KMS-11 (cell line): ENCODE results near the gene ANGPTL4.
A peak's percentile ranks its signal among the peaks of the same experiment; 100 is the strongest.

Experiments used
- H2AFZ ChIP-seq: fragments of 200-600 bp; sonication (generic); 2 replicates; pipeline ENCODE4 v1.6.1; 2016; ENCODE audit warnings: antibody characterized with exemption, mixed run types, low read depth
- H3K27ac ChIP-seq: fragments of 200-600 bp; sonication (generic); 2 replicates; pipeline ENCODE4 v1.6.1; 2016; ENCODE audit warnings: mild to moderate bottlenecking, mixed run types
- H3K27me3 ChIP-seq: fragments of 200-600 bp; sonication (generic); 2 replicates; pipeline ENCODE4 v1.6.1; 2017; ENCODE audit warnings: mild to moderate bottlenecking, low read depth, mixed run types, moderate library complexity; ENCODE audit not compliant: insufficient read depth
- H3K36me3 ChIP-seq: fragments of 200-600 bp; sonication (generic); 2 replicates; pipeline ENCODE4 v1.6.1; 2017; ENCODE audit warnings: mild to moderate bottlenecking, mixed run types; ENCODE audit not compliant: insufficient read depth
- H3K4me1 ChIP-seq: fragments of 200-600 bp; sonication (generic); 2 replicates; pipeline ENCODE4 v1.6.1; 2016; ENCODE audit warnings: mild to moderate bottlenecking, low read depth, mixed run types; ENCODE audit not compliant: poor library complexity, severe bottlenecking
- H3K4me2 ChIP-seq: fragments of 200-600 bp; sonication (generic); 2 replicates; pipeline ENCODE4 v1.7.0; 2016; ENCODE audit warnings: mild to moderate bottlenecking, mixed run types
- H3K4me3 ChIP-seq: fragments of 200-600 bp; sonication (generic); IDR thresholded peaks from 2 replicates; pipeline ENCODE4 v1.6.1; 2017; ENCODE audit warnings: low read depth, low read length, mixed read lengths; ENCODE audit not compliant: insufficient read depth
- H3K79me2 ChIP-seq: fragments of 200-600 bp; sonication (generic); 2 replicates; pipeline ENCODE4 v1.6.1; 2016; ENCODE audit warnings: low read depth, mixed run types; ENCODE audit not compliant: insufficient read depth
- H3K9ac ChIP-seq: fragments of 200-600 bp; sonication (generic); 2 replicates; pipeline ENCODE4 v1.6.1; 2016; ENCODE audit warnings: mild to moderate bottlenecking, mixed run types
- H4K20me1 ChIP-seq: fragments of 200-600 bp; sonication (generic); 2 replicates; pipeline ENCODE4 v1.6.1; 2016; ENCODE audit warnings: mild to moderate bottlenecking, mixed run types; ENCODE audit not compliant: insufficient read depth
- CTCF ChIP-seq: fragments of 200-600 bp; sonication (generic); conservative IDR thresholded peaks from 2 replicates; pipeline ENCODE4 v1.6.1; 2017; ENCODE audit warnings: low read depth, mild to moderate bottlenecking, antibody characterized with exemption, low read length, moderate library complexity, mixed read lengths

The ANGPTL4 gene

GRCh38 chr19:8387688-8388611 lies 24.0 kb downstream of the ANGPTL4 start:
- Histone ChIP-seq H3K4me2 (no peak overlapping the region), H3K27me3 (no peaks in the 10 kb centered on the region), H2AFZ (no peak overlapping the region), H3K36me3 (no peaks in the 10 kb centered on the region), H3K4me1 (peaks cover 12% of the 10 kb centered on the region), H3K4me3 (no peak overlapping the region), H3K27ac (no peak overlapping the region), H3K79me2 (peaks cover 8% of the 10 kb centered on the region; the same call in 1 of the 2 replicates), H3K9ac (no peak overlapping the region), H4K20me1 (no peaks in the 10 kb centered on the region)
- TF ChIP-seq CTCF, result no peak

- Histone ChIP-seq H3K9ac (no peak overlapping the region), H3K4me3 (no peak overlapping the region)
Measured at GRCh38 chr19:8388612-8388958, 24.6 kb downstream of the ANGPTL4 start.

GRCh38 chr19:8389891-8390616 lies 26.1 kb downstream of the ANGPTL4 start, which contains the start of gene RAB11B:
RAB11B (plus strand) TSS chr19:8390360; CDS start chr19:8390417, 57 bp downstream.
- Histone ChIP-seq H3K79me2 (peaks cover 11% of the 10 kb centered on the region; the same call in 1 of the 2 replicates), H2AFZ (peak within 1 kb of the TSS; percentile 91), H3K36me3 (no peaks in the 10 kb centered on the region), H4K20me1 (no peaks in the 10 kb centered on the region), H3K4me3 (no peak within 1 kb of the TSS), H3K27ac (peak within 1 kb of the TSS; percentile 94), H3K4me1 (peaks cover 12% of the 10 kb centered on the region), H3K9ac (peak within 1 kb of the TSS; percentile 91), H3K4me2 (peak within 1 kb of the TSS; percentile 68), H3K27me3 (no peaks in the 10 kb centered on the region)
- TF ChIP-seq CTCF, result no peak

More at GRCh38 chr19:8388612-8388958, 24.6 kb downstream of the ANGPTL4 start:
- Histone ChIP-seq H4K20me1 (no peaks in the 10 kb centered on the region), H3K27me3 (no peaks in the 10 kb centered on the region), H3K79me2 (peaks cover 11% of the 10 kb centered on the region; the same call in 1 of the 2 replicates), H2AFZ (no peak overlapping the region), H3K36me3 (no peaks in the 10 kb centered on the region), H3K27ac (no peak overlapping the region), H3K4me1 (peaks cover 12% of the 10 kb centered on the region), H3K4me2 (no peak overlapping the region)
- TF ChIP-seq CTCF, result no peak

GRCh38 chr19:8390617-8390981 lies 26.6 kb downstream of the ANGPTL4 start:
- H3K4me1 ChIP-seq, result peaks cover 12% of the 10 kb centered on the region
- H2AFZ ChIP-seq, result peak overlapping the region; percentile 83
- peaks cover 11% of the 10 kb centered on the region; the same call in 1 of the 2 replicates for H3K79me2 ChIP-seq

More at GRCh38 chr19:8390617-8390981, 26.6 kb downstream of the ANGPTL4 start:
- peak overlapping the region; percentile 94 for H3K27ac ChIP-seq
- no peaks in the 10 kb centered on the region for H3K36me3 ChIP-seq
- H3K4me2 ChIP-seq, result peak overlapping the region; percentile 66
- H3K9ac ChIP-seq, result peak overlapping the region; percentile 91
- no peaks in the 10 kb centered on the region for H3K27me3 ChIP-seq
- H4K20me1 ChIP-seq, result no peaks in the 10 kb centered on the region
- H3K4me3 ChIP-seq, result no peak overlapping the region
- TF ChIP-seq CTCF, result no peak
